ENCODE results near the gene PSAPL1.

DNA sequence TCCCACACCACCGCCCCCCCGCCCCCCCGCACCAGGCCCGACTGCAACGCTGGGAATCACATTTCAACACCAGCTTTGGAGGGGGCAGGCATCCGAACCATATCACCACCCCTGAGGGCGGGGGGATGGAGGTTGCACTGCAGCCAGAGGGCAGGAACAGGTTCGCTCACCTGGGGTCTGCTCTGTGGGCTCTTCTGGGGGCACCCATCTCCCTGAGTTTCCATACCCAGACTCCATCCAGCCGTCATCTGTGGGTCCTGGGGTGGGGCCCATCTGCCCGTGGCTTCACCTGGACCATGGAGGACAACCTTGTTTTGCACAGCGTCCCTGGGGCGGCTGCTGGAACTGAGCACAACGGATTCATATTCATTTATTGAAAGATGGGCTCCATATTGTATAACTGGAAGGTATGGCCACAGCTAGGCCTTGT lies 6.9 kb downstream of the PSAPL1 start:
- TF ChIP-seq POLR2AphosphoS5 (IDR thresholded peaks at IDR 0.05; ENCODE audit: low read depth, low read length) = no peak
- TF ChIP-seq CHD2 (IDR thresholded peaks at IDR 0.05; ENCODE audit: low read length, partially characterized antibody) = no peak
- TF ChIP-seq GATA2 (CRISPR knock-in tag; IDR thresholded peaks at IDR 0.05) = no peak
